GM12875 (cell line): Measurements from ENCODE around the gene IQSEC3.
"Not testable (repeated sequence)": the region's sequence is repeated elsewhere in the genome, so short reads cannot be mapped to it uniquely, and the experiment has no call there.

Experiments
- H3K4me3 ChIP-seq: one replicate; pipeline ENCODE4 v1.5.1; 2011; ENCODE audit warnings: low read depth, low read length, control low read depth
- CTCF ChIP-seq: IDR thresholded peaks from 2 replicates; pipeline ENCODE4 v1.5.1; 2011; ENCODE audit warnings: low read depth, mild to moderate bottlenecking, control low read depth, inconsistent platforms, low read length, moderate library complexity, borderline replicate concordance; ENCODE audit not compliant: insufficient read depth

The IQSEC3 gene

GRCh38 chr12:56683-57346 lies 9.8 kb upstream of the IQSEC3 start:
- TF ChIP-seq CTCF, result no peak
- H3K4me3 ChIP-seq, result no peak overlapping the region

GRCh38 chr12:57539-57938 lies 9.0 kb upstream of the IQSEC3 start:
- no peak for TF ChIP-seq CTCF

GRCh38 chr12:58832-59231 lies 7.7 kb upstream of the IQSEC3 start:
- no peak for TF ChIP-seq CTCF
- no peak overlapping the region for H3K4me3 ChIP-seq

More at GRCh38 chr12:57539-57938, 9.0 kb upstream of the IQSEC3 start:
- no peak overlapping the region for H3K4me3 ChIP-seq

- H3K4me3 ChIP-seq, result not testable (repeated sequence)
These were observed 4.7 kb upstream of the IQSEC3 start for GRCh38 chr12:61845-62244.

GRCh38 chr12:65491-66063 lies 990 bp upstream of the IQSEC3 start:
- not testable (repeated sequence) for H3K4me3 ChIP-seq

GRCh38 chr12:66782-67504 lies 376 bp downstream of the IQSEC3 start:
- not testable (repeated sequence) for H3K4me3 ChIP-seq

- not testable (repeated sequence) for H3K4me3 ChIP-seq
These were observed 3.1 kb downstream of the IQSEC3 start for GRCh38 chr12:69677-70076.

GRCh38 chr12:70541-70940 lies 4.0 kb downstream of the IQSEC3 start:
- not testable (repeated sequence) for H3K4me3 ChIP-seq

GRCh38 chr12:72018-72417 lies 5.5 kb downstream of the IQSEC3 start:
- not testable (repeated sequence) for H3K4me3 ChIP-seq

GRCh38 chr12:74420-75190 lies 8.0 kb downstream of the IQSEC3 start:
- H3K4me3 ChIP-seq, result not testable (repeated sequence)

GRCh38 chr12:75541-75940 lies 9.0 kb downstream of the IQSEC3 start:
- H3K4me3 ChIP-seq, result not testable (repeated sequence)

- not testable (repeated sequence) for H3K4me3 ChIP-seq
These were observed 9.5 kb downstream of the IQSEC3 start for GRCh38 chr12:76102-76501.

- H3K4me3 ChIP-seq, result not testable (repeated sequence)
These were observed 10.0 kb downstream of the IQSEC3 start for GRCh38 chr12:76551-76950.

GRCh38 chr12:77101-77719 lies 10.6 kb downstream of the IQSEC3 start:
- not testable (repeated sequence) for H3K4me3 ChIP-seq

GRCh38 chr12:77769-78383 lies 11.3 kb downstream of the IQSEC3 start:
- H3K4me3 ChIP-seq, result not testable (repeated sequence)
